MCF 10A (cell line): ENCODE results near the gene DPP6. TPM values are rescaled to one million over a fixed set of nuclear protein-coding genes. Genes with fewer than 3 reads are reported as not detected.

Experiments
- BruUV-seq: library from RNA; stranded (reverse); fragments of 400-500 nt; replicated peaks from 2 replicates; lab custom pipeline; 2021; lab: Mats Ljungman, UMichigan
- CTCF ChIA-PET: fragments of 300-600 bp; sonication (Branson Sonifier 250); formaldehyde crosslinking; extraction: SDS; loops from one replicate; lab custom pipeline; 2021; ENCODE audit warnings: antibody characterized with exemption, inconsistent platforms; lab: Yijun Ruan, JAX
- POLR2A ChIA-PET: fragments of 300-600, 350-650 bp; sonication (Branson Sonifier 250); formaldehyde crosslinking; extraction: SDS; loops from one replicate; lab custom pipeline; 2020; ENCODE audit warnings: antibody characterized with exemption, inconsistent platforms; lab: Yijun Ruan, JAX
- DNase-seq: peaks from one replicate; pipeline ENCODE4 v3.0.0-alpha.2; 2018; ENCODE audit not compliant: unreplicated experiment
- H3K27ac Mint-ChIP-seq: one replicate; pipeline ENCODE4 v1.8.0; 2022; ENCODE audit warnings: mild to moderate bottlenecking, low read depth, mixed read lengths; ENCODE audit not compliant: unreplicated experiment
- H3K27me3 Mint-ChIP-seq: one replicate; pipeline ENCODE4 v1.8.0; 2022; ENCODE audit warnings: mixed read lengths; ENCODE audit not compliant: insufficient read depth, unreplicated experiment
- H3K36me3 Mint-ChIP-seq: one replicate; pipeline ENCODE4 v1.8.0; 2022; ENCODE audit warnings: mild to moderate bottlenecking, moderate library complexity, mixed read lengths; ENCODE audit not compliant: insufficient read depth, unreplicated experiment
- H3K4me1 Mint-ChIP-seq: one replicate; pipeline ENCODE4 v1.8.0; 2022; ENCODE audit warnings: mixed read lengths; ENCODE audit not compliant: insufficient read depth, unreplicated experiment
- H3K4me3 Mint-ChIP-seq: one replicate; pipeline ENCODE4 v1.8.0; 2022; ENCODE audit warnings: mild to moderate bottlenecking, moderate library complexity, mixed read lengths; ENCODE audit not compliant: unreplicated experiment
- H3K9me3 Mint-ChIP-seq: one replicate; pipeline ENCODE4 v1.8.0; 2022; ENCODE audit warnings: mixed read lengths; ENCODE audit not compliant: unreplicated experiment
- intact Hi-C: fragments of 100-400 bp; cut with micrococcal nuclease; formaldehyde crosslinking; loops from 2 replicates; pipeline ENCODE4 v1.14.1; 2022
- total RNA-seq: library from RNA; stranded (reverse); gene quantifications from 2 replicates; pipeline ENCODE4 v1.2.3, GENCODE V29; 2022
- TF ChIP-seq, protein P1 (sequence below): fragments of 200-600 bp; IDR thresholded peaks from one replicate; pipeline ENCODE4 v1.8.0; 2022; ENCODE audit warnings: antibody characterized with exemption, mild to moderate bottlenecking; ENCODE audit not compliant: unreplicated experiment

Gene DPP6
- total RNA-seq, 1 experiment from 2014 or later = not detected

DNA sequence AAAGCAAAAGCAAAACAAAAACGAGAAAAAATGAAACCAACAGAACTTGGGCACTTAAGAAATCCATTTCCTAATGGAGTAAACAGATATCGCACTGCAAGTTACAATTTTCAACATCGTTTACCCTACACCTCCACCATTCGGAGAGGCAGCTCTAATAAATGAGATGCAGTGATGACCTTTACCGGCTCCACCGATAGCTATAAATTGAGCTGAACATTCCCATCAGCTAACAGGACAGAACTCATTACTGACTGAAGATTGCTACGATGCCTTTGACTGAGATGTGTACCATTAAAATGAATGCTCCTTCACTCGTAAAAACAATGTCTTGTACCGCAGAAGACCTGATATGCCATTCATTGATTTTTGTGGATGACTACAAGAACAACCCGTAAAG, 465.6 kb downstream of the DPP6 start:
- H3K27me3 Mint-ChIP-seq = no peaks in the 10 kb centered on the region
- BruUV-seq = no TSS peak
- H3K36me3 Mint-ChIP-seq = no peaks in the 10 kb centered on the region
- TF ChIP-seq, protein P1, sequence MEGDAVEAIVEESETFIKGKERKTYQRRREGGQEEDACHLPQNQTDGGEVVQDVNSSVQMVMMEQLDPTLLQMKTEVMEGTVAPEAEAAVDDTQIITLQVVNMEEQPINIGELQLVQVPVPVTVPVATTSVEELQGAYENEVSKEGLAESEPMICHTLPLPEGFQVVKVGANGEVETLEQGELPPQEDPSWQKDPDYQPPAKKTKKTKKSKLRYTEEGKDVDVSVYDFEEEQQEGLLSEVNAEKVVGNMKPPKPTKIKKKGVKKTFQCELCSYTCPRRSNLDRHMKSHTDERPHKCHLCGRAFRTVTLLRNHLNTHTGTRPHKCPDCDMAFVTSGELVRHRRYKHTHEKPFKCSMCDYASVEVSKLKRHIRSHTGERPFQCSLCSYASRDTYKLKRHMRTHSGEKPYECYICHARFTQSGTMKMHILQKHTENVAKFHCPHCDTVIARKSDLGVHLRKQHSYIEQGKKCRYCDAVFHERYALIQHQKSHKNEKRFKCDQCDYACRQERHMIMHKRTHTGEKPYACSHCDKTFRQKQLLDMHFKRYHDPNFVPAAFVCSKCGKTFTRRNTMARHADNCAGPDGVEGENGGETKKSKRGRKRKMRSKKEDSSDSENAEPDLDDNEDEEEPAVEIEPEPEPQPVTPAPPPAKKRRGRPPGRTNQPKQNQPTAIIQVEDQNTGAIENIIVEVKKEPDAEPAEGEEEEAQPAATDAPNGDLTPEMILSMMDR = no peak
- peaks cover 8% of the 10 kb centered on the region for H3K9me3 Mint-ChIP-seq
- ChIA-PET CTCF (interaction anchor here (0.7 to 2.4 kb wide), 2 partner anchors 15 to 235 kb away, joined by 3 to 14 read pairs; no protein-coding TSS in a partner anchor), POLR2A (no interaction called here)
- H3K27ac Mint-ChIP-seq = no peak overlapping the region
- no peaks in the 10 kb centered on the region for H3K4me1 Mint-ChIP-seq
- intact Hi-C loops = no loop called here
- no peak for DNase-seq
- H3K4me3 Mint-ChIP-seq = no peak overlapping the region

DNA sequence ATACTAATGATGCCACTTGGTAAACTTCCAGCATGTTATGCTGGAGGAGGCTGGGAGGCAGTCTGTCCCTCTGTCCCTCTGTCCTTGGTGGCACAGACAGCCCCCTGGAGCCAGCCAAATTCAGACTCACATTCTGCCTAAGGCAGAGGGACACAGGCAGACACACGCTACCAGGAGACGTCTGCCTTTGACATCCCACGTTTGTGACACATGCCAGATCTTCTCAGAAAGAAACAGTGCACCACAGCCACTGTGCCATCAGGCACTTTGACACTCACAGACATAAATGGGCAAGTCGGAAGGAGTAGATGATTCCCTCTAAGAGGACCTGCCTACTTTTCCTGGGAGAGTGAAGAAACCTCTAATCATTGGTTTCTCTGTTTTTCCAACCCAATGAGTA, 467.0 kb downstream of the DPP6 start:
- no peaks in the 10 kb centered on the region for H3K4me1 Mint-ChIP-seq
- POLR2A ChIA-PET = no interaction called here
- BruUV-seq = no TSS peak
- intact Hi-C loops = no loop called here
- CTCF ChIA-PET = interaction anchor here (0.7 to 0.9 kb wide), 2 partner anchors 93 to 132 kb away, joined by 3 to 5 read pairs; no protein-coding TSS in a partner anchor
- H3K27ac Mint-ChIP-seq = no peak overlapping the region
- no peak for DNase-seq
- TF ChIP-seq, protein P1 = no peak
- H3K4me3 Mint-ChIP-seq = no peak overlapping the region
- H3K9me3 Mint-ChIP-seq = peaks cover 6% of the 10 kb centered on the region
- H3K36me3 Mint-ChIP-seq = no peaks in the 10 kb centered on the region
- no peaks in the 10 kb centered on the region for H3K27me3 Mint-ChIP-seq

DNA sequence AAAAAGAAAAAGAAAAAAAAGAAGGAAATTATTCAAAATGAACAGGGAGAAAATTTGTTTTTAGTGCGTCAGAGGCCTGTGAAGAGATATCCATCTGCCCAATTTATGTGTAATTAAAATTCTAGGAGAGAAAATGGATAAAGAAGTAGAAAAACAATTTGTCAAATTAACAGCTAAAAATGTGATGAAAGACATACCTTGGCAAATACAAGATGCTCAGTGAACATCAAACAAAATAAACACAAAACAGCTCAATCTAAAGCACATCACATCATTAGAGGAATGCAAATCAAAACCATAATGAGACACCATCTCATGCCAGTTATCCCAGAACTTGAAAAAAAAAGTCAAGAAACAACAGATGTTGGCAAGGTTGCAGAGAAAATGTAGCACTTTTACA, 477.9 kb downstream of the DPP6 start:
- ChIA-PET POLR2A (interaction anchor here (0.6 kb wide), 1 partner anchor 1443 kb away, joined by 3 read pairs; no protein-coding TSS in a partner anchor), CTCF (interaction anchor here (1.0 kb wide), 1 partner anchor 55 kb away, joined by 3 read pairs; no protein-coding TSS in a partner anchor)
- Mint-ChIP-seq H3K4me3 (no peak overlapping the region), H3K4me1 (no peaks in the 10 kb centered on the region), H3K9me3 (peaks cover 14% of the 10 kb centered on the region), H3K27me3 (no peaks in the 10 kb centered on the region), H3K27ac (no peak overlapping the region), H3K36me3 (no peaks in the 10 kb centered on the region)
- no TSS peak for BruUV-seq
- no peak for DNase-seq
- TF ChIP-seq, protein P1 = no peak
- intact Hi-C loops = no loop called here

DNA sequence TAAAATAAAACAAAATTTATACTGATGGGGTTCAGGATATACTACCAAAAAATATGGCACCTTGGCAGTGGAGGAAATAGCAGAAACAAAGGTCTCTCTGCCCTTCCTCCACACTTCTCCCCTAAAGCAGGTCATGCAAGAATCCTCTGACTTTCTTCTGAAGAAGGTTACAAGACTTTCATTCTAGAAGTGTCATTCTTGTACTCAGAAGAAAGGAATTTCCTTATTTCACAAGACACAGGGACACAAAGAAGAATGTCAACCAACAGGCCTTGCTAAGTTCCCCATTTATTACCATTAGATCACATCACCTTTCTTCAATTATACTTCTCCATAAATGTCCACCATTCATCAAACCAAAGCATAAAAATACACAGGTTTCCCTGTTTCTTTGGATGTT, 480.6 kb downstream of the DPP6 start:
- no peak overlapping the region for H3K4me3 Mint-ChIP-seq
- TF ChIP-seq, protein P1 = no peak

More for the DNA sequence above, 480.6 kb downstream of the DPP6 start:
- no peak for DNase-seq
- Mint-ChIP-seq H3K36me3 (no peaks in the 10 kb centered on the region), H3K27ac (no peak overlapping the region), H3K27me3 (no peaks in the 10 kb centered on the region), H3K4me1 (no peaks in the 10 kb centered on the region), H3K9me3 (peaks cover 21% of the 10 kb centered on the region)
- POLR2A ChIA-PET = no interaction called here
- CTCF ChIA-PET = interaction anchor here (0.7 kb wide), 1 partner anchor 581 kb away, joined by 3 read pairs; no protein-coding TSS in a partner anchor
- BruUV-seq = no TSS peak
- intact Hi-C loops = no loop called here
